Cardiac fibroblast (primary cell): ENCODE results near the gene CD151.

Experiments used
- DNase-seq, 2 donors: peaks; one replicate each; pipeline versions ENCODE4 v3.0.0 to v3.0.0-alpha.2; 2010; ENCODE audit warnings: low read depth in 2 of 2
- H3K4me3 ChIP-seq, 2 donors: replicated peaks in 1 of 2; 1 replicate in 1 of 2; 2 replicates in 1 of 2; pipeline ENCODE4 v1.5.1; 2011; ENCODE audit warnings: low read depth in 2 of 2, low read length in 2 of 2, mild to moderate bottlenecking in 2 of 2, moderate library complexity in 1 of 2
- CTCF ChIP-seq: IDR thresholded peaks from one replicate; pipeline ENCODE4 v1.5.1; 2011; ENCODE audit warnings: low read depth, mild to moderate bottlenecking, low read length, inconsistent platforms

The CD151 gene

GRCh38 chr11:849951-850774 is 17.4 kb downstream of the CD151 start:
- H3K4me3 ChIP-seq: peak overlapping the region in 1 of 2 donors; percentile 47
- DNase-seq: no peak
- TF ChIP-seq CTCF: no peak

- H3K4me3 ChIP-seq: peak overlapping the region in 1 of 2 donors; percentile 47
- DNase-seq: no peak
- no peak for TF ChIP-seq CTCF
Measured at GRCh38 chr11:850775-851763, 18.3 kb downstream of the CD151 start.

- DNase-seq: no peak
- no peak for TF ChIP-seq CTCF
- no peak overlapping the region for H3K4me3 ChIP-seq
Measured at GRCh38 chr11:852762-853161, 20.0 kb downstream of the CD151 start.

- H3K4me3 ChIP-seq: no peak overlapping the region
- no peak for TF ChIP-seq CTCF
- DNase-seq: no peak
Measured at GRCh38 chr11:853682-854448, 21.1 kb downstream of the CD151 start.

- DNase-seq: no peak
- no peak overlapping the region for H3K4me3 ChIP-seq
- no peak for TF ChIP-seq CTCF
Measured at GRCh38 chr11:854601-855329, 22.0 kb downstream of the CD151 start.

GRCh38 chr11:855330-855674 is 22.6 kb downstream of the CD151 start:
- DNase-seq: no peak
- no peak for TF ChIP-seq CTCF
- no peak overlapping the region for H3K4me3 ChIP-seq
